Stimulated activated CD4-positive, alpha-beta T cell treated with anti-CD3 and anti-CD28 coated beads, TNF-alpha, amount 100 ng/mL, for 48 hours (primary cell): ENCODE results near the gene ICAM2.

Experiments used
- DNase-seq, 3 donors: peaks; one replicate each; pipeline ENCODE4 v3.0.0-alpha.2; 2020; ENCODE audit warnings: low read depth in 3 of 3

ICAM2 gene

DNA sequence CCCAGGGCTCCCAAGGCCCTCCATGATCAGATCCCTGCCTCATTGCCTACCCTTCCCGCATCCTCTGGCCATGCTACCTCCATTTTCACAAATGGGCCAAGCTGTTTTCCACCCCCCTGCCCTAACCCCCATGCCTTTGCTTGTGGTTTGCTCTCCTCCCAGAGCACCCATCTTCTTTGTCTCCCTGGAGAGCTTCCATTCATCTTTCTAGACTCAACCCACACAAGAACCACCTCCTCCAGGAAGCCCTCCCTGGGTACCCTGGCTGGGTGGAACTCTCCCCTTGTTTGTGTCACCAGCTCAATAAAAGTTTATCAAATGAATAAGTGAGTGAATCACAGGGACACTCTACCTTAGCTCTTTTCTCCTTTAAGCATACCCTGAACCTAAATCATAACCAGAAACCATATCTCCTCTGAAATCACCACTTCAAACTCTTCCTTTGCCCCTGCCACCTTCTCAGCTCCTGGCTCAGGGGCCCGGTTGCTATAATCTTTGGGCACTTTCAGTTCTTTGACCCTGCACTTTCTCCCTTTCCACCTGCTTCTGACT, 44.8 kb downstream of the ICAM2 start:
- no peak for DNase-seq

DNA sequence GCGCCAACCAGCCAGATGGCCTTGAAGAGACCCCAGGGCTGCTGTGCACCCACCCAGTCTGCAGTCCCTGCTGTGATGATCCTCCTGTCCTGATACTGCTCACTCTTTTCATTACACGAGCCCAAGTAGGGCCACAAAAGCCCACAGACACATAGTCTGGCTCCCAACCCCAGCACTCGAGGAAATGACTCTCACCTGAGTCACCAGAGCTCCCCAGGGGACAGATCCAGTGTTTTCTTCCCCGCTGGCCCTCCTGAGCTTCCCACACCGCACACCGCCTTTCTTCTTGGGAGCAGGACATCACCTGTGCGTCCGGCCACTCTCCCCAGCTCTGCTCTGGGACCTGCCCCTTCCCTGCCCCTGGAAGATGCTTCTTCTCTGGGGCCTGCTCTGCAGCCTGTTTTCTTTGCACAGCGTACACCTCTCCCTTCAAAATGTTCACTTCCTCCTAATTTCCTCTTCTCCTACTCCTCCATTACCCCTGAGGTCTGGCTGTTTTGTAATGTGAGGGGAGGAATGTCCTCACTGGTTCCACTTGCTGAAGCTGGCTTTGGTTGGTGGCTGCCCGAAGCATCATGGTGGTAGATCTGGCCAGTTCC, 45.7 kb downstream of the ICAM2 start:
- DNase-seq, result no peak

DNA sequence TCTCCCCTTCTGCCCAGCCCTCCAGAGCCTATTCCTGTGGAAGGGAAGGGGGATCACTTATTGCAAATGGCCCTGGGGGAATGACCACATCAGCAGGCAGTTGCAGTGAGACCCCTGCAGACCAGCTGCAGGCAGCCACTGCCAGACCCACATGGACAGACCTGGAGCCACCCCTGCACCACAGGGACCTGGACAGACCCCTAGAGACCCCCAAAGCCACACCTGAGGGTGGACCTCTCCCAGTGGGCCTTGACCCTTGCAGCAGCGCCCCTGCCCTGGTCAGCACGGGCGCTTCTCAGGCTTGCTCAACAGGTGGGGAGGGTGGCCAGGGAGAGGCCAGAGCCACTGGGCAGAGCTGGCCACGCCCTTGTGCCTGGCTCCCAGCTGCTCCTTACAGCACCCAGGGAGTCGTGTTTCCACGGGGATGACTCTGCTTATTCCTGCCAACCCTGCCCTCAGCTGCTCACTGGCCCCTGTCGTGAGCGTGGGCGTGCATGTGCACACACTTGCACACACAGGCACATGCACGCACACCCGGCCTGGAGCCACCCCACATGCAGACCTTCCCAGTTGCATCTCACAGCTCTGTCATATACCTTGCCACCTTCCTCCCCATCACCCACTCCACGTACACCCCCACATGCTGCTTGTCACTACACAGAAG, 46.4 kb downstream of the ICAM2 start:
- no peak for DNase-seq

DNA sequence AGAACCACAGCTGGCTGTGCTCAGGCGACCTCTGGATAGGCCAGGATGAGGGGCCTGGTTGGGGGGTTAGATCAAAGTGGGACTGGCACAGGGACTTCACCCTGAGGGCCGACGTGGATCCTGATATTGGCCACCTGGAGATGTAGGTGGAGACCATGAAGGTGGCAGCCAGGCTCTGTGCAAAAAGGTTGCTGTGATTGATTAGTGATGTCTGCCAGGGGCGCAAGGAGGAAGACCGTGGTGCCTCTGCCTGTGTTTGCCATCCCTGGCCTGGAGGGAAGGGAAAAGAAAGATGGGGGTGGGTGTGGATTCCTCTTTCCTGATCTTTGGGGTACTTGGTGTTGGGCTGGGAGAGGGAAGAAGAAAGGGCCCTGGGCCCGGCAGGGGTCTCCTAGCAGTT, 47.2 kb downstream of the ICAM2 start:
- no peak for DNase-seq

DNA sequence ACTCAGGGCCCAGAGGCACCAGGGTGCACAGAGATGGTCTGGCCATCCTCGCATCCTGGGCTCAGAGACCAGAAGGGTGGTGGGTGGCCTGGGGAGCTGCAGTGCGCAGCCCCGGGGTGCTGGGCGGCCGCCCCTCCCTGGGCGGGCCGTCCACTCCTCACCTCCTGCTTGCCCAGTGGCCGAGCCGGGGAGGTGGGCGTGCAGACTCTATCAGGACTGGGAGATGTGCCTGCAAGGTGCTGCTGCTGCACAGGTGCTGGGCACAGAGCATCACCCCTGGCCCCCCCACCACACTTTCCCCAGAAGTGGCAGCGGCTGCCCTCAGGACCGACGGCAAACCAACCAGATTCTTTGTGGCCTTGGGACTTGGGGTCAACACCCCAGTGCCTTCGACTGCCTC, 47.6 kb downstream of the ICAM2 start, which contains the start of gene SCN4A:
SCN4A (minus strand) TSS at position 123 of the 400 bp plus-strand sequence; CDS start at position 46, 77 bp downstream.
- DNase-seq, result no peak

- DNase-seq, result no peak
These were observed 51.2 kb downstream of the ICAM2 start for GRCh38 chr17:63969278-63969677.

DNA sequence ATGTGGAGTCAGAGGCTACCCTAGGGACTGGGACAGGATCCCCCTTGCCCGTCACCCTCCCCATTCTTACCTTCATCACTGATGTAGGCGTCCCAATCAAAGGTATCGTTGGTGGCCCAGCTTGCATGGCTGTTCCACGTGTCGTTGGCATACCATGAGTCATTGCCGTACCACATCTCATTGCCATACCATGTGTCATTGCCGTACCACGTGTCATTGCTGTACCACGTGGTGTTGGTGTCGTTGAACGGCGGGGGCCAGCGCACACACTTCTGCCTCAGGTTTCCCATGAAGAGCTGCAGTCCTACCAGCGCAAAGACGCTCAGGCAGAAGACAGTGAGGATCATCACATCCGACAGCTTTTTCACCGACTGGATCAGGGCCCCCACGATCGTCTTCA, 52.5 kb downstream of the ICAM2 start:
- DNase-seq, result no peak

- peak in 1 of 3 donors; percentile 42 for DNase-seq
These were observed 53.7 kb downstream of the ICAM2 start for GRCh38 chr17:63966646-63967264.

DNA sequence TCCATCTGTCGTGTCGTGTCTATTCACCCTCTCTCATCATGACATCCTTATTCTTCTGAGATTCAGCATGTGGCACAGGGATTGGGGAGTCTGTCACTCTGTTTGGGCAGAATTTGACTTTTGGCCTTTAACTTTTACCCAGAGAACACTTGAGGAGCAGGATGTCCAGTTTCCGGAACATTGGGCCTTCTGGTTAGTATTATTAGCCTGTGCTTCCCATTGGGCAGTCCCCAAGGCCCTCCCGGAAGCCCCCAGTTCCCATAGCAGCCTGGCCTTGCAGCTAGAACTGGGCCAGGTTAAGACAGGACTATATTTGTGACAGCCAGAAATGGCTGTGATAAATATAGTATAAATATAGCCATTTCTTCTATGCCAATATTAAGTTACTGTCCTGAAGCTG, 57.3 kb downstream of the ICAM2 start:
- no peak for DNase-seq

- no peak for DNase-seq
These were observed 58.1 kb downstream of the ICAM2 start for GRCh38 chr17:63962298-63962744.

DNA sequence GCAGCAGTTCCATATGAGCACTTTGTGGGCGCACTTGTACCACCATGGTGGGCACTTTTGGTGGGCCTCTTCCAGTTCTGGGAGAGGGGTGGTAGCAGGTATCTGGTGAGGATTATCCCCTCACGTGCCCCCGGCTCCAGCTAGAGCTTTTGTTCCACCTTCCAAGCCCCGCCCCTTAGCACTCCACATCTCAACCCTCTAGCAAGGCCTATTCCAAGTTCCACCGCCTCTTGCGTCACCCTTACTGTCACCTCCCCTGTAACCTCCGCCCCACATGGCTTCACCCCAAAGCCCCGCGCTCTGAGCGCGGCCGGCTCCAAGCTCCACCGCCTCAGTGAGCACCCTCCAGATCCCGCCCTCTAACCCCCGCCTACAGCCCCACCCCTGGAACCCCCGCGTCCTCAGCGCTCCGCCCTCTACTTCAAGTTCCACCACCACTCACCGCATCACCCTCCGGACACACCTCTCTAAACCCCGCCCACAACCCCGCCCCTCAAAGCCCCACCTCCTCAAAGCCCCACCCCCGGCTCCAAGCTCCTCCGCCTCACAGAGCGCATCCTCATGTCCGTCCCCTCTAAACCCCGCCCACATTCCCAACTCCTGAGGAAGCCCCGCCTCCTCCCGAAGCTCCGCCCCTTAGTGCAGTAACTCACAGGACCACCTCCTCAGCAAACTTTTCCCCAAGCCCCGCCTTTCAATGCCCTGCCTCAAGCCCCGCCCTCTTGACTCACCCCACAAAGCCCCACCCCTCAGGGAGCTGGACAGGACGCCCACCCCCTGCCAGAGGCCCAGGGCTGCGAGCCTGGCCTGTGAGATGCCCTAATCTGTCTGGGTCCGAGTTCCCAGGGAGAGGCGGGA, 58.8 kb downstream of the ICAM2 start:
- peak in 2 of 3 donors; percentile 47 to 52 for DNase-seq

- DNase-seq, result no peak
These were observed 60.0 kb downstream of the ICAM2 start for GRCh38 chr17:63960430-63960829.

DNA sequence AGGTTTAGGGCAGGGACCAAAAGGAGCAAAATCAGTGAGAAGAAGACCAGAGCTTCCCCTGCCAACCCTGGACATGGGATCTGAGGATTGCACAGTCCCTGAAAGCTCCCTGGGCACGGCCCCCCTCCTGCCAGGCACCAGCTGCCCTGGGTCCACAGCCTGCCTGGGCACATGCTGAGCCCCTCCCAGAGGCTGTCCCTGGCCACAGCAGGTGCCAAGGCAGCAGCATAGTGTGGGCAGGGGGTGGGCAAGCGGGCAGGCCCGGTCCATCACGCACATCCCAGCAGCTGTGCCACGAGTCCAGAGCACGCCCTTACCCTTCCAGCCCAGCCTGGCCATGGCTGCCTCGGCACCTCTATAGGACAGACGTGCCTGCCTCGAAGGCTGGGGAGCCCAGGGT, 60.4 kb downstream of the ICAM2 start:
- DNase-seq, result no peak

GRCh38 chr17:63956296-63956920, 64.0 kb downstream of the ICAM2 start:
- DNase-seq, result no peak

DNA sequence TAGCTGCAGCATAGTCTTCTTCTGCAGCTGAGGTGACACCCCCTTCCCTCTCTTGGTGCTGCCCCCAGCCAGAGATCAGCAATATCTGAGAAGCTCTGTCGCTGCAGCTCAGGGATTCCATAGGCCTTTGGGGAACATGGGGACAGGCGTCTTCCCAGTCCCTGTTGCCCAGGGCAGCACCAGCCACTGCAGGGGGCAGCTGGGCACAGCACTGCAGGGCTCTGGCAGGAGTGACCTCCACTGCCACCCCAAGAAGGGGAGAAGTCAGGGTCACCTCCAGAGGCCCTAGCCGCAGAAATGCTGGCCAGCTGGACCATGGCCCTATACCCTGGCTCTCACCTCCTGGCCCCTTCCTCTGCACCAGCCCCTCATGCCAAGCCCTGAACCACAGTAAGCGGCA, 64.6 kb downstream of the ICAM2 start:
- no peak for DNase-seq

- DNase-seq, result no peak
These were observed 65.2 kb downstream of the ICAM2 start for GRCh38 chr17:63955232-63955631.

- no peak for DNase-seq
These were observed 65.9 kb downstream of the ICAM2 start for GRCh38 chr17:63954402-63955063.
